Natural killer cell (primary cell): ENCODE results near the gene TYW1. TPM values are rescaled to one million over a fixed set of nuclear protein-coding genes. Genes with fewer than 3 reads are reported as not detected.
"Not testable (repeated sequence)": the region's sequence is repeated elsewhere in the genome, so short reads cannot be mapped to it uniquely, and the experiment has no call there.

Experiments used
- ATAC-seq, 3 donors: fragments of 150-1000 bp in 2 of 3; fragments of 200-7000 bp in 1 of 3; cut with Tn5 transposase; 1 replicate in 1 of 3; 2 replicates in 2 of 3; pipeline ENCODE4 v1.10.0; 2021; ENCODE audit warnings: mild to moderate bottlenecking in 2 of 3, moderate library complexity in 2 of 3
- DNase-seq, 2 donors: peaks; one replicate each; pipeline versions ENCODE4 v3.0.0 to v3.0.0-alpha.2; 2013 to 2021; ENCODE audit warnings: mixed read lengths in 1 of 2
- H3K27ac ChIP-seq: one replicate; pipeline ENCODE4 v1.5.1; 2013; ENCODE audit warnings: mild to moderate bottlenecking, low read length
- H3K27me3 ChIP-seq: one replicate; pipeline ENCODE4 v1.6.1; 2013; ENCODE audit warnings: low read length; ENCODE audit not compliant: control insufficient read depth, insufficient read depth
- H3K36me3 ChIP-seq: one replicate; pipeline ENCODE4 v1.6.1; 2013; ENCODE audit warnings: low read length; ENCODE audit not compliant: control insufficient read depth, insufficient read depth
- H3K4me1 ChIP-seq: one replicate; pipeline ENCODE4 v1.6.1; 2013; ENCODE audit warnings: low read length; ENCODE audit not compliant: control insufficient read depth, insufficient read depth
- H3K4me3 ChIP-seq: one replicate; pipeline ENCODE4 v1.5.1; 2013; ENCODE audit warnings: low read length
- H3K9me3 ChIP-seq: one replicate; pipeline ENCODE4 v1.6.1; 2013; ENCODE audit warnings: low read length; ENCODE audit not compliant: control insufficient read depth, insufficient read depth
- H3K27ac Mint-ChIP-seq, 2 donors: one replicate each; pipeline ENCODE4 v1.8.0; 2022; ENCODE audit warnings: mild to moderate bottlenecking in 2 of 2, mixed read lengths in 2 of 2, moderate library complexity in 1 of 2
- H3K27me3 Mint-ChIP-seq, 2 donors: one replicate each; pipeline ENCODE4 v1.8.0; 2022; ENCODE audit warnings: low read depth in 2 of 2, mixed read lengths in 2 of 2
- H3K36me3 Mint-ChIP-seq: one replicate; pipeline ENCODE4 v1.8.0; 2022; ENCODE audit warnings: mixed read lengths
- H3K4me1 Mint-ChIP-seq, 2 donors: one replicate each; pipeline ENCODE4 v1.8.0; 2022; ENCODE audit warnings: mixed read lengths in 2 of 2
- H3K4me3 Mint-ChIP-seq: one replicate; pipeline ENCODE4 v1.8.0; 2022; ENCODE audit warnings: mild to moderate bottlenecking, moderate library complexity, mixed read lengths
- H3K9me3 Mint-ChIP-seq, 2 donors: one replicate each; pipeline ENCODE4 v1.8.0; 2022; ENCODE audit warnings: mixed read lengths in 2 of 2
- WGBS: methylation state at CpG from one replicate; pipeline ENCODE4 v1.1.7; 2013; ENCODE audit warnings: missing lambda C conversion rate; ENCODE audit not compliant: insufficient coverage; 5-methylcytosine and 5-hydroxymethylcytosine counted together
- intact Hi-C: fragments of 100-400 bp; cut with micrococcal nuclease; formaldehyde crosslinking; loops from one replicate; pipeline ENCODE4 v1.14.2; 2022
- total RNA-seq, 4 donors: library from RNA; stranded (reverse); fragments of 120-200 nt in 1 of 4; gene quantifications; one replicate each; pipeline versions ENCODE4 v1.2.3 to v1.2.4, GENCODE V29; 2013 to 2022
- TF ChIP-seq, protein P1 (sequence below): fragments of 200-600 bp; IDR thresholded peaks from one replicate; pipeline ENCODE4 v1.8.0; 2022; ENCODE audit warnings: antibody characterized with exemption

The TYW1 gene
- total RNA-seq, 3 donors from 2014 or later (not counting 1 experiment from before 2014, with no cell fraction given), result 16.6 to 27.0 (median 16.9) TPM

DNA sequence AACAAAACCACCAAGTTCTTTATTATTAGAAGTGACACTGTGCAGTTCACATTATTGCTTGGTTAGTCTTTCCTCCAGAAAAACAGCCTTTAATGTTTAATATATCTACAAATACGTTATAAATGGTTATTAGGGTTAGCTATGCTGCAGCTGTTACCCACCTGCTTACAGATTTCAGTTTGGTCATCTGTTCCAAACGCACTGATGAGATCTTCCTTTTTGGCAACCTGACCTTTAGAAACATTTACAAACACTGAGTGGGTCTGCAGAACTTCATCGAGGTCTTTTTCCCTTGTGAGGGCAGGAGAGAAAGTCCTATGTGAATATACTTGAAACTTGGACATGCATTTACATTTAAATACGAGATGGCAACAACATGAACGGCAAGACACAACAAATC lies 2.6 kb upstream of the TYW1 start:
- Mint-ChIP-seq H3K4me1 (peaks cover 29% of the 10 kb centered on the region in 2 donors), H3K27ac (peak overlapping the region; percentile 95 to 96), H3K4me3 (peak overlapping the region; percentile 98)
- not testable (repeated sequence) for ATAC-seq, DNase-seq, H3K4me3 ChIP-seq, H3K9me3 Mint-ChIP-seq, H3K27me3 Mint-ChIP-seq, H3K27me3 ChIP-seq, H3K36me3 Mint-ChIP-seq, H3K4me1 ChIP-seq, H3K9me3 ChIP-seq
- H3K27ac ChIP-seq, result peak overlapping the region; percentile 97
- H3K36me3 ChIP-seq, result peaks cover 19% of the 10 kb centered on the region
- intact Hi-C loops, result loop anchor here (2.0 to 10.0 kb wide), 3 partner anchors 149 to 1239 kb away; partner anchors contain the start of gene RABGEF1
- 71% methylated on average over 1 of the region's 5 CpGs for WGBS

DNA sequence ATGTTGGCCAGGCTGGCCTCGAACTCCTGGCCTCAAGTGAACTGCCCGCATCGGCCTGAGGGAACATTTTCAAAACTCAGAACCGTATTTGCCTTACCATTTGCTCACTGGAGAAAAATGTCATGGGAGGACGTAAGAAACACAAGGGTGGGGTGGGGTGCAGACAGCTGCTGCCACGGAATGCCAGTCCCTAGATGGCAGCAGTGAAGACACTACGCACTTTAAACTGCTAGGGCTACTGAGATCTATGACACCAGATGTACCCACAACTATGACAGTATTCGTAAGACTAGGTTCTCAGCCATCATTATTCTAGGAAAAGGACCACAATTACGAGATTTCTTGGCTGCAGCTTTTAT lies 2.0 kb upstream of the TYW1 start:
- not testable (repeated sequence) for H3K27me3 ChIP-seq, H3K36me3 Mint-ChIP-seq, H3K27me3 Mint-ChIP-seq, H3K9me3 ChIP-seq, H3K9me3 Mint-ChIP-seq, H3K4me1 ChIP-seq
- Histone ChIP-seq H3K27ac (peak overlapping the region; percentile 97), H3K4me3 (peak overlapping the region; percentile 76), H3K36me3 (peaks cover 19% of the 10 kb centered on the region)
- ATAC-seq (peak; percentile 46 to 63 (median 47)), DNase-seq (peak; percentile 35 to 80)
- Mint-ChIP-seq H3K4me3 (peak overlapping the region; percentile 98), H3K27ac (peak overlapping the region; percentile 95 to 96), H3K4me1 (peaks cover 29% of the 10 kb centered on the region in 2 donors)
- 2% methylated on average over 9 of the region's 9 CpGs for WGBS
- intact Hi-C loops, result loop anchor here (2.0 to 10.0 kb wide), 4 partner anchors 150 to 1240 kb away; partner anchors contain the start of gene RABGEF1
- TF ChIP-seq, protein P1, sequence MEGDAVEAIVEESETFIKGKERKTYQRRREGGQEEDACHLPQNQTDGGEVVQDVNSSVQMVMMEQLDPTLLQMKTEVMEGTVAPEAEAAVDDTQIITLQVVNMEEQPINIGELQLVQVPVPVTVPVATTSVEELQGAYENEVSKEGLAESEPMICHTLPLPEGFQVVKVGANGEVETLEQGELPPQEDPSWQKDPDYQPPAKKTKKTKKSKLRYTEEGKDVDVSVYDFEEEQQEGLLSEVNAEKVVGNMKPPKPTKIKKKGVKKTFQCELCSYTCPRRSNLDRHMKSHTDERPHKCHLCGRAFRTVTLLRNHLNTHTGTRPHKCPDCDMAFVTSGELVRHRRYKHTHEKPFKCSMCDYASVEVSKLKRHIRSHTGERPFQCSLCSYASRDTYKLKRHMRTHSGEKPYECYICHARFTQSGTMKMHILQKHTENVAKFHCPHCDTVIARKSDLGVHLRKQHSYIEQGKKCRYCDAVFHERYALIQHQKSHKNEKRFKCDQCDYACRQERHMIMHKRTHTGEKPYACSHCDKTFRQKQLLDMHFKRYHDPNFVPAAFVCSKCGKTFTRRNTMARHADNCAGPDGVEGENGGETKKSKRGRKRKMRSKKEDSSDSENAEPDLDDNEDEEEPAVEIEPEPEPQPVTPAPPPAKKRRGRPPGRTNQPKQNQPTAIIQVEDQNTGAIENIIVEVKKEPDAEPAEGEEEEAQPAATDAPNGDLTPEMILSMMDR, result peak; percentile 22

DNA sequence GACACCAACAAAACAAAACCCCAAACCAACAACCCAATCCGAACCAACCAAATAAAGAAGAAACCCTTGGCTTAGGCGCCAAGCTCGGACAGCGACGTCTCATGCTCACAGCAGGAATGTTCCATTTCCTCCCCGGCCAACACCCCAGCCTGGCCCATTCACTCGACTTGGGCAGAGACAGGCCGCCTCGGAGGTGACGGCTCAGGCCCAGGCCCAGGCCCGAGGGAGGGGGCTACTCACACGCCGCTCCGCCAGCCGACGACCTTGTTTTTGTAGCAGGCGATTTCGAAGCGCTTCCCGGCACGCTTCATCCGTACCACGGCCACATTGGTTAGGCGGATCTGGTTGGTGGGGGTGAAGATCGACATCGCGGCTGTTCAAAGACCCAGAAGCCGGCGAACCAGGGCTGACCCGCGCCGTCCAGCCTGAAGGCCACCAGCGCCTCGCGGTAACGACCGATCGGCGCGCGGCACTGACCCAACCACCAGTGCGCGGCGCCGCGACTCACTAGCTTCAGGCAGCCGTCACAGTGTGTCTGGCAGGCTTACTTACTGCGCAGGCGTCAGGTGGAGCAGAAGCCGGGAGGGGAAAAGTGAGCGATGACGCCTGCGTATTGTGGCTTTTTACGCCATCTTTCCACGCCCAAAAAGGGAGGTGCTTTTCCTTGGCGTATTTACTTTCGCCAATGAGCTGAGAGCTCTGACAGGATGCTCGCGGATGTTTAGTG lies 1.4 kb upstream of the TYW1 start, which contains the start of gene SBDS:
Gene SBDS (minus strand): TSS at position 537 of the 727 bp plus-strand sequence. CDS start 169 bp downstream, at position 368.
- H3K27me3 Mint-ChIP-seq, H3K36me3 Mint-ChIP-seq, H3K27me3 ChIP-seq, H3K9me3 ChIP-seq, H3K9me3 Mint-ChIP-seq, H3K4me1 ChIP-seq: not testable (repeated sequence)
- peak; percentile 62 to 80 (median 65) for ATAC-seq
- H3K4me3 ChIP-seq, result peak within 1 kb of the TSS; percentile 88
- peaks cover 29% of the 10 kb centered on the region in 2 donors for H3K4me1 Mint-ChIP-seq
- peak within 1 kb of the TSS; percentile 95 to 96 for H3K27ac Mint-ChIP-seq
- WGBS, result 0% methylated on average over 57 of the region's 59 CpGs
- DNase-seq, result peak; percentile 88 to 99
- intact Hi-C loops, result loop anchor here (2.0 to 10.0 kb wide), 4 partner anchors 150 to 1240 kb away; partner anchors contain the start of gene RABGEF1
- H3K4me3 Mint-ChIP-seq, result peak within 1 kb of the TSS; percentile 99
- peaks cover 18% of the 10 kb centered on the region for H3K36me3 ChIP-seq
- peak within 1 kb of the TSS; percentile 97 for H3K27ac ChIP-seq

DNA sequence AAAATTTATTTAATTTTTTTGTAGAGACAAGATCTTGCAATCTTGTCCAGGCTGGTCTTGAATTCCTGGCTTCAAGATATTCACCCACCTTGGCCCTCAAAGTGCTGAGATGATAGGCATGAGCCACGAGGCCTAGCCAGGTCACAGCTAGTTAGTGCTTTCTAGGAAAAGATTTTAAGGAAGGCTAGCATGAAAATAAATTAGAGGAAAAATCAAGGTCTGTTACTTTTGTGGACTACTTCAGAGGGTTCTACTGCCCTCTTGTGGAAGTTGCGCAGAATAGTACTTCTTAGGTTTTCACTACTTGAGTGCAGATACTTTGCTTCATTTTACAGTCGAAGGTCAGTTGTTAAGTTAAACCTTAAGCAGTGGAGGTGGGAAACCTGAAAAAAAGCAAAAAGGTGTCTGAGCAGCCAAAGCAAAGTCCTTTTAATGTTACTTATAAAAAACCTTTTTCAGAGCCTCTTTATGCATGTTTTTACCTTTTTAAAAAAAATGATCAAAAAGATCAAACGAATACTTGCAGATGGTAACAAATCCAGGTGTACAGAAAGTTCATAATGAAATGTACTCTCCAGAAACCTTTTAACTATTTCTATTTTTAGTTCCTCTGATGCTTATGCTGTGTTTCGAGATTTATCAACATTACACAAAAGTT lies 4.1 kb downstream of the TYW1 start:
- peak in 1 of 2 donors; percentile 23 for DNase-seq
- H3K9me3 Mint-ChIP-seq, result not testable (repeated sequence)
- WGBS, result 33% methylated on average over 1 of the region's 5 CpGs

DNA sequence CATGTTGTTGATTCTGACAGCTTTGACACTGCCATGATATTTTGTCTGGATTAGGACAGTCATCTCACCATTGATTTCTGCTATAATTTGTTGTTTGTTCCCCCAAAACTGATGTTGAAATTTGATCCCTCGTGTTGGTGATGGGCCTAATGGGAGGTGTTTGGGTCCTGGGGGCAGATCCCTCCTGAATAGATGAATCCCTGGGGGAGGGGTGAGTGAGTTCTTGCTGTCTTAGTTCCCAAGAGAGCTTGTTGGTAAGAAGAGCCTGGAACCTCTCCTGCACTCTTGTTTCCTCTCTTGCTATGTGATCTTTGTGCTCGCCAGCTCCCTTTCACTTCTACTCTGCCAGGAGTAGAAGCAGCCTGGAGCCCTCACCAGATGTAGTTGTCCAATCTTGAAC lies 7.5 kb downstream of the TYW1 start:
- peaks cover 13% of the 10 kb centered on the region for H3K36me3 ChIP-seq
- not testable (repeated sequence) for H3K27ac Mint-ChIP-seq

More for the DNA sequence above, 4.1 kb downstream of the TYW1 start:
- TF ChIP-seq, protein P1, result peak; percentile 59
- peaks cover 8 to 12% of the 10 kb centered on the region in 2 donors for H3K4me1 Mint-ChIP-seq
- intact Hi-C loops, H3K27ac Mint-ChIP-seq, H3K4me1 ChIP-seq, ATAC-seq, H3K9me3 ChIP-seq, H3K27me3 Mint-ChIP-seq, H3K27ac ChIP-seq, H3K4me3 Mint-ChIP-seq, H3K36me3 Mint-ChIP-seq, H3K4me3 ChIP-seq, H3K27me3 ChIP-seq, H3K36me3 ChIP-seq: not testable (repeated sequence)

More for the DNA sequence above, 7.5 kb downstream of the TYW1 start:
- H3K4me3 ChIP-seq, intact Hi-C loops, H3K27me3 Mint-ChIP-seq, H3K9me3 ChIP-seq, H3K27me3 ChIP-seq, H3K9me3 Mint-ChIP-seq, DNase-seq, H3K4me1 Mint-ChIP-seq, H3K27ac ChIP-seq, ATAC-seq, H3K4me1 ChIP-seq, H3K4me3 Mint-ChIP-seq, H3K36me3 Mint-ChIP-seq: not testable (repeated sequence)
- WGBS, result 100% methylated on average over 1 of the region's 2 CpGs
